Liver (tissue), 9 donors: ENCODE measurements around the gene DGKB. TPM values are rescaled to one million over a fixed set of nuclear protein-coding genes. Genes with fewer than 3 reads are reported as not detected.

Experiments used
- DNase-seq: peaks from one replicate; pipeline ENCODE4 v3.0.0-alpha.2; 2017; ENCODE audit warnings: low spot score
- H3K27ac ChIP-seq, 2 donors: one replicate each; pipeline ENCODE4 v1.7.0; 2013; ENCODE audit warnings: inconsistent platforms in 2 of 2, low read length in 2 of 2, control low read depth in 1 of 2, low read depth in 1 of 2, mild to moderate bottlenecking in 1 of 2
- H3K27me3 ChIP-seq, 4 donors: one replicate each; pipeline versions ENCODE4 v1.6.1 to v1.7.0; 2013; ENCODE audit warnings: low read length in 3 of 4, inconsistent platforms in 1 of 4, mild to moderate bottlenecking in 1 of 4, moderate library complexity in 1 of 4; ENCODE audit not compliant: control insufficient read depth in 4 of 4, insufficient read depth in 4 of 4
- H3K36me3 ChIP-seq, 4 donors: one replicate each; pipeline versions ENCODE4 v1.6.1 to v1.7.0; 2013; ENCODE audit warnings: low read length in 3 of 4, mild to moderate bottlenecking in 3 of 4, low read depth in 1 of 4, moderate library complexity in 1 of 4; ENCODE audit not compliant: control insufficient read depth in 4 of 4, insufficient read depth in 3 of 4
- H3K4me1 ChIP-seq, 4 donors: one replicate each; pipeline versions ENCODE4 v1.6.1 to v1.7.0; 2013; ENCODE audit warnings: low read length in 3 of 4, mild to moderate bottlenecking in 3 of 4, moderate library complexity in 1 of 4; ENCODE audit not compliant: control insufficient read depth in 4 of 4, insufficient read depth in 4 of 4
- H3K4me3 ChIP-seq, 3 donors: one replicate each; pipeline versions ENCODE4 v1.6.1 to v1.7.0; 2013; ENCODE audit warnings: low read length in 3 of 3, control low read depth in 1 of 3, low read depth in 1 of 3, mild to moderate bottlenecking in 1 of 3
- H3K9ac ChIP-seq, 2 donors: one replicate each; pipeline ENCODE4 v1.7.0; 2013; ENCODE audit warnings: low read length in 2 of 2, mild to moderate bottlenecking in 2 of 2, moderate library complexity in 2 of 2, control low read depth in 1 of 2, low read depth in 1 of 2
- H3K9me3 ChIP-seq, 4 donors: one replicate each; pipeline versions ENCODE4 v1.6.1 to v1.7.0; 2013; ENCODE audit warnings: low read length in 3 of 4; ENCODE audit not compliant: control insufficient read depth in 4 of 4
- ATF3 ChIP-seq: IDR thresholded peaks from 2 replicates; pipeline ENCODE4 v1.6.1; 2016; ENCODE audit warnings: antibody characterized with exemption
- CTCF ChIP-seq: fragments of 150-350 bp; IDR thresholded peaks from 2 replicates; pipeline ENCODE4 v1.5.1; 2017; ENCODE audit warnings: improper control_type of control experiment, low read depth, low read length; ENCODE audit not compliant: missing input control
- EGR1 ChIP-seq, 2 donors: IDR thresholded peaks; 2 replicates each; pipeline ENCODE4 v1.6.1; 2016 to 2018; ENCODE audit warnings: antibody characterized with exemption in 2 of 2, low read depth in 2 of 2
- FOXA1 ChIP-seq: IDR thresholded peaks from 2 replicates; pipeline ENCODE4 v1.6.1; 2016; ENCODE audit warnings: antibody characterized with exemption
- FOXA2 ChIP-seq: IDR thresholded peaks from 2 replicates; pipeline ENCODE4 v1.6.1; 2016; ENCODE audit warnings: antibody characterized with exemption
- GABPA ChIP-seq, 2 donors: IDR thresholded peaks in 1 of 2; conservative IDR thresholded peaks in 1 of 2; 2 replicates each; pipeline ENCODE4 v1.6.1; 2016; ENCODE audit warnings: antibody characterized with exemption in 2 of 2, mild to moderate bottlenecking in 1 of 2, moderate library complexity in 1 of 2
- HNF4G ChIP-seq: IDR thresholded peaks from 2 replicates; pipeline ENCODE4 v1.6.1; 2016; ENCODE audit warnings: antibody characterized with exemption
- JUND ChIP-seq, 2 donors: IDR thresholded peaks; 2 replicates each; pipeline ENCODE4 v1.6.1; 2016; ENCODE audit warnings: antibody characterized with exemption in 2 of 2
- MAX ChIP-seq: IDR thresholded peaks from 2 replicates; pipeline ENCODE4 v1.6.1; 2016; ENCODE audit warnings: antibody characterized with exemption
- RAD21 ChIP-seq, 2 donors: IDR thresholded peaks; 2 replicates each; pipeline ENCODE4 v1.6.1; 2016; ENCODE audit warnings: antibody characterized with exemption in 2 of 2, mild to moderate bottlenecking in 2 of 2
- REST ChIP-seq: IDR thresholded peaks from 2 replicates; pipeline ENCODE4 v1.6.1; 2016; ENCODE audit warnings: antibody characterized with exemption, mild to moderate bottlenecking
- RXRA ChIP-seq, 2 donors: IDR thresholded peaks; 2 replicates each; pipeline ENCODE4 v1.6.1; 2017 to 2018; ENCODE audit warnings: antibody characterized with exemption in 2 of 2, mild to moderate bottlenecking in 1 of 2
- SP1 ChIP-seq: IDR thresholded peaks from 2 replicates; pipeline ENCODE4 v1.6.1; 2018; ENCODE audit warnings: antibody characterized with exemption, mild to moderate bottlenecking
- TAF1 ChIP-seq: conservative IDR thresholded peaks from 2 replicates; pipeline ENCODE4 v1.6.1; 2016; ENCODE audit warnings: antibody characterized with exemption, mild to moderate bottlenecking
- YY1 ChIP-seq: IDR thresholded peaks from 2 replicates; pipeline ENCODE4 v1.6.1; 2016; ENCODE audit warnings: antibody characterized with exemption, mild to moderate bottlenecking
- WGBS: extraction: QIAGEN DNeasy Blood & Tissue Kit; methylation state at CpG from one replicate; pipeline ENCODE4 v1.1.7; 2013; 5-methylcytosine and 5-hydroxymethylcytosine counted together
- polyA plus RNA-seq, 2 donors: library from polyadenylated mRNA; stranded (reverse) in 1 of 2; unstranded in 1 of 2; fragments of 200-250 nt in 1 of 2; fragments of >200 nt in 1 of 2; fragmentation: Nextera tagmentation in 1 of 2; extraction: Ambion mirVana in 1 of 2; gene quantifications; one replicate each; pipeline versions ENCODE4 v1.2.1 to v1.2.3, GENCODE V29; 2013 to 2015
- total RNA-seq, 2 donors: library from RNA; depleted of rRNA; stranded (reverse); fragments of >200 nt; gene quantifications; one replicate each; pipeline ENCODE4 v1.2.3, GENCODE V29; 2014
- donor health status: healthy.
- donor health status: healthy.
- donor health status: healthy.
- donor health status: healthy.
- donor health status: healthy.

Gene DGKB
- total and polyA plus RNA-seq, 4 donors = 0.09 to 0.42 TPM; not detected in 2

- Histone ChIP-seq H3K36me3 (no peaks in the 10 kb centered on the region), H3K4me3 (no peak overlapping the region), H3K27me3 (no peaks in the 10 kb centered on the region), H3K27ac (no peak overlapping the region), H3K9ac (no peak overlapping the region), H3K9me3 (no peaks in the 10 kb centered on the region), H3K4me1 (no peaks in the 10 kb centered on the region)
- no peak for TF ChIP-seq HNF4G
- TF ChIP-seq GABPA (IDR thresholded peaks at IDR 0.05 in 1 of 2, conservative IDR thresholded peaks at IDR 0.05 in 1 of 2) = no peak
- TF ChIP-seq FOXA2 = no peak
- TF ChIP-seq CTCF = no peak
- no peak for TF ChIP-seq JUND (IDR thresholded peaks at IDR 0.05)
- no peak for TF ChIP-seq MAX
- no peak for TF ChIP-seq TAF1
- no peak for TF ChIP-seq EGR1 (IDR thresholded peaks at IDR 0.05; ENCODE audit: low read depth in 2 of 2)
- TF ChIP-seq RAD21 (IDR thresholded peaks at IDR 0.05) = no peak
- TF ChIP-seq RXRA (IDR thresholded peaks at IDR 0.05) = no peak
- no peak for TF ChIP-seq YY1
- TF ChIP-seq SP1 = no peak
- no peak for TF ChIP-seq ATF3
- no peak for TF ChIP-seq REST
- TF ChIP-seq FOXA1 = no peak
- WGBS = 87% methylated on average over 2 of the region's 2 CpGs
- DNase-seq = no peak
These were observed 731.7 kb downstream of the DGKB start for GRCh38 chr7:14170872-14171271.

- H3K36me3 ChIP-seq = no peaks in the 10 kb centered on the region
- TF ChIP-seq SP1 (no peak), MAX (no peak), RXRA (IDR thresholded peaks at IDR 0.05) (no peak), CTCF (no peak), TAF1 (no peak), RAD21 (IDR thresholded peaks at IDR 0.05) (no peak)
- no peaks in the 10 kb centered on the region for H3K4me1 ChIP-seq
- no peaks in the 10 kb centered on the region for H3K27me3 ChIP-seq
- no peaks in the 10 kb centered on the region for H3K9me3 ChIP-seq
- H3K27ac ChIP-seq = no peak overlapping the region
- no peak overlapping the region for H3K4me3 ChIP-seq
- DNase-seq = no peak
- WGBS = 93% methylated on average over 2 of the region's 2 CpGs
- H3K9ac ChIP-seq = no peak overlapping the region
These were observed 744.4 kb downstream of the DGKB start for GRCh38 chr7:14158111-14158510.
